ENCODE measurements around the gene KIAA0513. TPM values are rescaled to one million over a fixed set of nuclear protein-coding genes. Genes with fewer than 3 reads are reported as not detected.

The KIAA0513 gene
- total RNA-seq, 1 donor from 2014 or later, result 21.7 TPM

DNA sequence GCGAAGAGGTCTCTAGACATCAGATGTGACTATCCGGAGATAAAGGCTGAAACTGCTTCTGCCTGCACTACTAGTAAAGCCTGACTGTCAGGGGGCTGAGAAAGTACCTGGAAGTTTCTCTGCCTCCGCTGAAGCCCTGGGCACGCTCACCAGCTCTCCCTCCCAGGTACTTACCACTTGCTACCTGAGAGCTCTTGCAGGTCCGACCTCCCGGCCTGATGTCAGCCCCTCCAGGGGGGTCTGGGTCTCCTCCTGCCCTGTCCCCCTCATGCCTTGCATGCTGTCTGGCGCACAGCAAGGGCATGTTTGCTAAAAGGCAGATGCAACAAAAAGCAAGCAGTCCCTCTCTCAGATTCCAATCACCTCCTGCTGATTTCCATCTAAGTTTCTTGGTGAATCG, 33.7 kb upstream of the KIAA0513 start:
- Histone ChIP-seq H3K4me3 (no peak overlapping the region), H3K36me3 (peaks cover 51% of the 10 kb centered on the region), H3K27me3 (no peaks in the 10 kb centered on the region), H3K27ac (peak overlapping the region; percentile 84), H3K9me3 (no peaks in the 10 kb centered on the region), H3K4me1 (peaks cover 47% of the 10 kb centered on the region)
- no peak for DNase-seq
- TF ChIP-seq, protein P1, sequence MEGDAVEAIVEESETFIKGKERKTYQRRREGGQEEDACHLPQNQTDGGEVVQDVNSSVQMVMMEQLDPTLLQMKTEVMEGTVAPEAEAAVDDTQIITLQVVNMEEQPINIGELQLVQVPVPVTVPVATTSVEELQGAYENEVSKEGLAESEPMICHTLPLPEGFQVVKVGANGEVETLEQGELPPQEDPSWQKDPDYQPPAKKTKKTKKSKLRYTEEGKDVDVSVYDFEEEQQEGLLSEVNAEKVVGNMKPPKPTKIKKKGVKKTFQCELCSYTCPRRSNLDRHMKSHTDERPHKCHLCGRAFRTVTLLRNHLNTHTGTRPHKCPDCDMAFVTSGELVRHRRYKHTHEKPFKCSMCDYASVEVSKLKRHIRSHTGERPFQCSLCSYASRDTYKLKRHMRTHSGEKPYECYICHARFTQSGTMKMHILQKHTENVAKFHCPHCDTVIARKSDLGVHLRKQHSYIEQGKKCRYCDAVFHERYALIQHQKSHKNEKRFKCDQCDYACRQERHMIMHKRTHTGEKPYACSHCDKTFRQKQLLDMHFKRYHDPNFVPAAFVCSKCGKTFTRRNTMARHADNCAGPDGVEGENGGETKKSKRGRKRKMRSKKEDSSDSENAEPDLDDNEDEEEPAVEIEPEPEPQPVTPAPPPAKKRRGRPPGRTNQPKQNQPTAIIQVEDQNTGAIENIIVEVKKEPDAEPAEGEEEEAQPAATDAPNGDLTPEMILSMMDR (IDR thresholded peaks at IDR 0.05), result no peak
- ATAC-seq, result peak; percentile 14
- intact Hi-C loops (cut with DNase I), result no loop called here

GRCh38 chr16:84995663-84996062, 31.9 kb upstream of the KIAA0513 start:
- Histone ChIP-seq H3K27me3 (no peaks in the 10 kb centered on the region), H3K9me3 (no peaks in the 10 kb centered on the region), H3K4me1 (peaks cover 58% of the 10 kb centered on the region), H3K36me3 (peaks cover 42% of the 10 kb centered on the region), H3K27ac (peak overlapping the region; percentile 84), H3K4me3 (no peak overlapping the region)
- intact Hi-C loops (cut with DNase I), result no loop called here
- TF ChIP-seq, protein P1 (IDR thresholded peaks at IDR 0.05), result no peak
- ATAC-seq (peak; percentile 38), DNase-seq (peak; percentile 72)

DNA sequence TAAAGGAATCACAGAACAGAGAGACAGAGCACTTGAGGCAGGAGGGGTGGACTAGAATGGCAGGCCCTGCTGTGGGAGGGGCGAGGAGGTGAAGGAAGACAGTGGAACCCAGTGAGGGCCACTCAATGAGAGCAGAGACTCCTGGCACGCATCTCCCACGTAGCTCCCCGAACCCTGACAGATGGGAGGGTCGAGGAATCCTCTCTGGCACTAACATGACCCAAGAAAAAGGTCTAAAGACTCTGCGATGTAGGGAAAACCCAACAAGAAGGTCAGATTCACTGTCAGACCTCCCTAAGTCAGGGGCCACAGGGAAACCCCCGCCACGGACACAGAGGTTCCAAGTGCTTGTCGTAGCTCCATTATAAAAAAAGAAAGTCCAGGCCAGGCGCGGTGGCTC, 31.2 kb upstream of the KIAA0513 start:
- DNase-seq (no peak), ATAC-seq (no peak)
- Histone ChIP-seq H3K36me3 (peaks cover 36% of the 10 kb centered on the region), H3K4me3 (no peak overlapping the region), H3K27ac (peak overlapping the region; percentile 66), H3K27me3 (no peaks in the 10 kb centered on the region), H3K9me3 (no peaks in the 10 kb centered on the region), H3K4me1 (peaks cover 62% of the 10 kb centered on the region)
- TF ChIP-seq, protein P1 (IDR thresholded peaks at IDR 0.05), result no peak
- intact Hi-C loops (cut with DNase I), result no loop called here

DNA sequence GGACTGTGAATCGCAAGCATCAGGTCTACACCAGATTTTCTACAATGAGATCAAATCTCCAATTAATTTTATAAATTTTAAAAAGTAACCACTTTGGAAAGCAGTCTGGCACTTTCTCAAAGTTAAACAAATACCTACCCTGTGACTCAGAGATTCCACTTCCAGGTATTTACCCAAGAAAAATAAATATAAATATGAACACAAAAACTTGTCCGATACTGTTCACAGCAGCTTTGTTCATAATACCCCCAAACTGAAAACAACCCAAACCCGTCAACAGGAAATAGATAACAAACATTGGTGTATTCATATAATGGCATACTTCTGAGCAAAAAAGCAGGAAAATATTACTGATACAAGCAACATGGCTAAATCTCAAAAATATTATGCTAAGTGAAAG, 28.4 kb upstream of the KIAA0513 start:
- peaks cover 18% of the 10 kb centered on the region for H3K36me3 ChIP-seq
- DNase-seq, result no peak
- peak overlapping the region; percentile 74 for H3K27ac ChIP-seq
- H3K9me3 ChIP-seq, result no peaks in the 10 kb centered on the region
- TF ChIP-seq, protein P1 (IDR thresholded peaks at IDR 0.05), result no peak
- intact Hi-C loops (cut with DNase I), result no loop called here
- no peak for ATAC-seq
- no peak overlapping the region for H3K4me3 ChIP-seq
- peaks cover 65% of the 10 kb centered on the region for H3K4me1 ChIP-seq
- H3K27me3 ChIP-seq, result no peaks in the 10 kb centered on the region

DNA sequence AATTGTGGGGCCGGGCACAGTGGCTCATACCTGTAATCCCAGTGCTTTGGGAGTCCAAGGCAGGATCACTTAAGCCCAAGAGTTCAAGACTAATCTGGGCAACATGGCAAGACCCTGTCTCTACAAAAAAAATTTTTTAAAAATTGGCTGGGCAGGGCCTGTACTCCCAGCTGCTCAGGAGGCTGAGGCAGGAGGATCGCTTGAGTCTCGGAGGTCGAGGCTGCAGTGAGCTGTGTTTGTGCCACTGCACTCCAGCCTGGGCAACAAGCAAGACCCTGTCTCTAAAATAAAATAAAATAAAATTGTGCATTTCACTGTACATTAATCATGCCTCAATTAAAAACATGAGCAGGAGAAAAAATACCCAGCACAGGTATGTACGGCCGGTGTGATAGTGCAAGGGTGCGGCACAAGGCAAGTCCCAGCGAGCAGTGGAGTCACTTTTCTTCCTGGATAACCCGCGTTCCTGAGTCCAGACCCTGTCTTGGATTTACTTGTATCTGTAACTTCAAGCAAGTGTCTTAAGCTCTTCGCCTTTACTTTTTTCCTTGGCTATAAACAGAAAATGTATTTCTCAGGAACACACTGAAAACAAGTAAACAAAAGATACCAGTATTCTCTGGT, 27.6 kb upstream of the KIAA0513 start:
- Histone ChIP-seq H3K4me1 (peaks cover 65% of the 10 kb centered on the region), H3K36me3 (peaks cover 15% of the 10 kb centered on the region), H3K27me3 (no peaks in the 10 kb centered on the region), H3K4me3 (no peak overlapping the region), H3K27ac (peak overlapping the region; percentile 74), H3K9me3 (no peaks in the 10 kb centered on the region)
- DNase-seq (no peak), ATAC-seq (no peak)
- TF ChIP-seq, protein P1 (IDR thresholded peaks at IDR 0.05), result no peak
- intact Hi-C loops (cut with DNase I), result no loop called here

All from upper lobe of right lung (tissue), 1 donor.